HG02571 (cell line): Measurements from ENCODE around the gene NCAPG2.

Experiments used
- ATAC-seq: cut with Tn5 transposase; IDR thresholded peaks from one replicate; pipeline ENCODE4 v1.9.1; 2021; ENCODE audit warnings: mild to moderate bottlenecking, moderate library complexity; ENCODE audit not compliant: unreplicated experiment

The NCAPG2 gene

DNA sequence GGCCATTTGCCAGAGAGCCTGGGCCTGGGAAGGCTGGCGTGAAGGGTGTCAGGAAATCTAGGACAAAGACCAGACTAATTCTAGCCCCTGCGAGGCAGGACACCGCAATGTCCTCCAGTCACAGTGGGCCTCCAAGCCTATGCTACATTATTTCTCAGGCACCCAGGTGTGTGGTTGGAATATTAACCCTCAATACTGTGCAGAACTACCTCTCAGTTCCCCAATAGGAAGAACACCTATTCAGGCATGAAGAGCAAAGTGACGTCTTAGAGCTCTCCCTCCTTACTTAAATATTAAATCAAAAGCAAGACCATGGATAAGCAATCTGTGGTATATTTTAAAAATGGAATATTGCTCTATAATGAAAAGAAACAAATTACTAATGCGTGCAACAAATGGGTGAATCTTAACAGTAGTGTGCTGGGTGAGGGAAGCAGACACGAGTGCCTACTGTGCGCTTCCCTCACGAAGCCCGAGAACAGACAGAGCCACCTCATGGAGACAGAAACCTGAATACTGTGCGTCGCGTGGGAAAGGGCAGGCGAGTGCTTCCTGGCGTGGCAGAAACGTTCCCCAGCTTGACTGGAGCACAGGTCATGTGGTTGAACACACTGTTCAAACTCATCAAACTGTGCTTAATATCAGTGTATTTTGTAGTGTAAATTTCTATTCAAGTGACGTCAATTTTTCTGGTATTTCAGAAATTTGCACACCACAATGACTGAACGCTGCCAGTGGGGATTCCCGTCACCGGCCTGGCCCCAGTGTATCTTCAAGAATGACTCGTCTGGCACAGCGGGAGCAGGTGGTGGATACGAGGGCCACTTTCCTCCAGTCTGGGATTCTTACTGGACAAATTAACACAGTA is 101.5 kb downstream of the NCAPG2 start:
- peak; percentile 59 for ATAC-seq

DNA sequence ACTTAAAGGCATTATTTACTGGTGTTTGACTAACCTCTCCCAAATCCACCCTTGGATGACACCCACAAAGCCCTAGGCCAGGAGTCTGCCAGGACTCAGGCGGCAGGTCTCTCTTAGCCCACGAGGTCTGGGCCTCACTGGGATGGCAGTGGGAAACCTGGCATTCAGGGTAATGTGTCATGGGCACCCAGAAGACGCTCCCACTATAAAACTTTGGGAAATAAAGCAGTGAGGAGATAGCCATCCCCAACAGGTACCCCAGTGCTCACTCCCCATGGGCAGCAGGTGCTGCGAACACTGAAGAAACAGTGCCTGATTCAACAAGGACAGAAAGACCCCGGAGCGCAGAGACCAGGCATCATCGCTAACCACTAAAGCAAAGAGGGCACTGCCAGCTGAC is 102.6 kb downstream of the NCAPG2 start:
- no peak for ATAC-seq

DNA sequence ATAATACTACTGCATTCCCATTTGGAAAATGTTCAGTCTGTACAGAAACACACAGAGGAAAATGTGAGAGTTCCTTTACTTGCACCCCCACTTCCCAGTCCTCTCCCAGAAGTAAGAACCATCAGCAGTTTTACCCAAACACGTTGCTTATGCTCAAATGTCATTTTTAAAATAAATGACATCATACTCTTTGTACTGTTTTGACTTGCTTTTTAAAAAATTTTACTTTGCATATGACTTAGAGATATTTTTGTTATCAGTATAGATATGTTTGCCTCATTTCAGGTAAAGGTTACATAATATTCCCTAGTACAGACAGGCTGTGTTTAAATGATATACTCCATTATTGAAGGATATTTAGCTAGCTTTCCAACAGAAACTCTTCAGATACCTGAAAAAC is 103.5 kb downstream of the NCAPG2 start:
- no peak for ATAC-seq

GRCh38 chr7:158596745-158597144 is 107.9 kb downstream of the NCAPG2 start:
- ATAC-seq, result no peak

GRCh38 chr7:158596309-158596708 is 108.3 kb downstream of the NCAPG2 start:
- no peak for ATAC-seq

- ATAC-seq, result no peak
Observed at GRCh38 chr7:158595068-158595467, 109.5 kb downstream of the NCAPG2 start.

DNA sequence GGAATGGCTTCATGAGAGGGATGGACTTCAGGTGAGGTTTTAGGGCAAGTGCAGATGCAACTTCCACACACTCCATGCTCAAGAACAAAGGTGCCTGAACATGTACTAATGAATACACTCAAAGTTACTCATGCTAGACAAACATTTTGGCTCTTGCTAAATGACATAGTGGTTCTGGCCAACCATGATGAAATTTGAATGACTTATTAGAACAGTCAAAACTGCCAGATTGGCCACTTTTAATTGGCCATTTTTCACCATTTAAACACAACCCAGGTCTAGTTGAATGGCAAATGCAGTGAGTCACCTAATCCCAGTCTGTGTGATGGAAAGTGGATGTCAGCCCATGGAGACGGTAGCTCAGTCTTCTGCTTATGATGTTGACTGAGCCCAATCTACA is 112.1 kb downstream of the NCAPG2 start:
- ATAC-seq, result no peak

- no peak for ATAC-seq
Observed at GRCh38 chr7:158591944-158592343, 112.7 kb downstream of the NCAPG2 start.

DNA sequence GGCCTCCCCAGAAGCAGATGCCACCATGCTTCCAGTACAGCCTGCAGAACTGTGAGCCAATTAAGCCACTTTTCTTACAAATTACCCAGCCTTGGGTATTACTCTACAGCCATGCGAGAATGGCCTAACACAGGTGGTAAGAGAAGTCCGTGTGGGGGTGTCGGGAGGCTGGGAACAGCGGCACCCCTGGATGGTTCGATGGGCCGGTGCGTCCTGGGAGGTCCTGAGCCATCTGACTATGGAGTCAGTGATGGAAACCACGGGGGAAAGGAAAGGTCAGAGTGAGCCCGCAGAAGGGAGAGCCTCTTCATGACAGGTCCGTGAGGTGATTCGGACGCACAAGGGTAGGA is 114.4 kb downstream of the NCAPG2 start:
- no peak for ATAC-seq

GRCh38 chr7:158589653-158590052 is 115.0 kb downstream of the NCAPG2 start:
- ATAC-seq, result no peak

GRCh38 chr7:158588878-158589442 is 115.6 kb downstream of the NCAPG2 start:
- ATAC-seq, result no peak

DNA sequence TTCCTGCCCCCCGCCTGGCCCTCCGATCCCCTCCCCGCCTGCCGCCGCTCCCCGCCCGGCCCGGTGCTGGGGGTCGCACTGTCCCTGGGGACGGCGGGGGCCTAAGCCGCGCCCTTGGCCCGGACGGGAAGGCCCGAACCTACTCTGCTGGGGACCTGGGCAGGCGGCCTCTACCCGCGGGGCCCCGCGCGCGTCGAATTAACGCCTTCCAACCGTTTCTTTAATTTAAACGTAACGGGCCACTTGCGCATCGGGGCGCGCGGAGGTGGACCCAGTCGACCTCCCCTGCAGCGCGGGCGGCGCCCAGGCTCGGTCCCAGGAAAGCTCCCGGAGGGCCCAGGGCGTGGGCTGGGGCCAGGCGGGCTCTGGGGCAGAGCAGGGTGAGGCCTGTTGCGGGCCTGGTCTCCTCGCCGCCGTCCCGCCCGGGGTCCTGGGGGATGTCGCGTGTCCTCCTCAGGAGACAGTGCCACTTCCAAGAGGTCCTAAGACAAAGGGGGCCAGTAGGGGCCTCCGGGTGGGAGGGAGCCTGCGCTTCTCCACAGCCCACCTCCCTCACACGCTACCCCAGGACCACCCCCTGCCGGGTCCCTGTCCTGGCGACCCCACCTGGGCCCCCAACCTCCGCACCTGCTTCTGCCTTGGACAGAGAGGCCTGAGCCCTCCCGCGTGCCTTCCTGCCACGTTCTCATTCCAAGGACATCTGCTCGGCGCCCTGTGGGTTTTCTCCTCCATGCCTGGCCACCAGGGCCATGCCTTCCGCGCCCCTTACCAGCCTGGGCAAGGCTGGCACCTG is 116.3 kb downstream of the NCAPG2 start:
- no peak for ATAC-seq

DNA sequence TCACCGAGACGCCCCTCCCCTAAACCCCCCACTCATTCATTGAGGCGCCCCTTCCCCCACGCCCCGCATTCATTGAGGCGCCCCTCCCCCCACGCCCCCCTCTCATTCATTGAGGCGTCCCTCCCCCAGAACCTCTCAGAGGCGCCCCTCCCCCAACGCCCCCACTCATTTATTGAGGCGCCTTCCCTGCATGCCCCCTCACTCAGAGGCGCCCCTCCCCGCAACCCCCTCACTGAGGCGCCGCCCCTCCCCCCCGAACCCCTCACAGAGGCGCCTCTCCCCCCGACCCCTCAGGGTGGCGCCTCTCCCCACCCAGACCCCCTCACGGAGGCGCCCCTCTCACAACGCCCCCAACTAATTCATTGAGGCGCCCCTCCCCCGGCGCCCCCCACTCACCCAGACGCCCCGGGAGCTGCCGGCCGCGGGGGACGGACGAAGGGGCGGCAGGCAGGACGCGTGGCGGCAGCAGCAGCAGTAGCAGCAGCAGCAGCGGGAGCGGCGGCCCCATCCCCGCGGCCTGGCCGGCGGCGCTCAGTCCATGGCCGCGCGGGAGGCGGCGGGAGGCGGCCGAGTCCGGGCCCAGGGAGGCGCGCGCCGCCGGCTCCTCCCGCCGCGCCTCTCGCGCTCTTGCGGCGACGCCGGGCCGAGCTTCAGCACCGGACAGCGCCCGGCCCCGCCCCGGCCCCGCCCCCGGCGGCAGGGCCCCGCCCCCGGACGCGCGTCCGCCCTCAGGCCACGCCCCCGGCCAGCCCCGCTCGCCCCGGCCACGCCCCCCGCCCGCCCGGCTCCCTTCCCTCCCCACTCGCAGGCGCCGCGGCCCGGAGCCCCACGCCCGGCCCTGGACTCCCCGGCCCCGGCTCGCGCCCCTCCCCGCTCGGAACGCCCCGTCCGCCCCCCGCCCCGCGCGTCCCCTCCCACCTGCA is 117.2 kb downstream of the NCAPG2 start, which contains the start of gene PTPRN2:
PTPRN2 (minus strand) TSS at position 662 of the 923 bp plus-strand sequence.
- no peak for ATAC-seq

GRCh38 chr7:158586499-158587161 is 118.0 kb downstream of the NCAPG2 start:
- no peak for ATAC-seq

DNA sequence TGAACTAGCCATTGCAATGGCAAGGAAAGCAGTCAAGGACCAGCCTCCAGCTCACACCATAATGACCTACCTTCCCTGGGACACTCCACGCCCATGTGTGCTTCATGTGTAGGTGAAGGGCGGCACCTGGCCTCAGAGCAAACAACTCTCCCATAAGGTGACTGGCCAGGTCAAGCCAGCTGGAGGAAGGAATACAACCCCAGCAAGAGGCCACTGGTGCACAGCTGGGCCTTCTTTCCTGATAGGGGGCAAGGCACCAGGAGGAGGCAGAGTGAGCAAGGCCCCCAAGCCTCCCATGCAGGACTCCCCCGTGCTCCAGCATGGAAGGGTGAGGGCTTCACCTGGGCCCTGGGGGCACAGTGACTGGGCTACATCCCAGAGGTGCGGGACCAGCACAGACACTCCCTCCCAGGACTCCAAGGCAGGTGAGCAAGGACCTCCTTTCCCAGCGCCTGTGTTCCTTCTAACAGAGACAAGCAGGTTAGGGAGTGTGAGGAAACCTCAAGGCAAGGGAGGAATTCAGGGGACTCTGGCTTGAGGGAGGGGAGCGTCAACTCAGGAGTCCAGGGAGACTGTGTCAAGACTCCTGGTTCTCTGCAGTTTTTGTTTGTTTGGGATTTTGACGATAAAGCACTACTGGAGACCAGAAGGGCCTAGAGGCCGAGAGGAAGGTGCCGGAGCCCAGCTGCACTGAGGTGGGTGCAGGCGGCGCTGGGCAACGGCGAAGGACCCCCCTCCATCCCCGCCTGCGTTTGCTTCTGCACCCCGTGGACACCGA is 118.7 kb downstream of the NCAPG2 start:
- no peak for ATAC-seq

DNA sequence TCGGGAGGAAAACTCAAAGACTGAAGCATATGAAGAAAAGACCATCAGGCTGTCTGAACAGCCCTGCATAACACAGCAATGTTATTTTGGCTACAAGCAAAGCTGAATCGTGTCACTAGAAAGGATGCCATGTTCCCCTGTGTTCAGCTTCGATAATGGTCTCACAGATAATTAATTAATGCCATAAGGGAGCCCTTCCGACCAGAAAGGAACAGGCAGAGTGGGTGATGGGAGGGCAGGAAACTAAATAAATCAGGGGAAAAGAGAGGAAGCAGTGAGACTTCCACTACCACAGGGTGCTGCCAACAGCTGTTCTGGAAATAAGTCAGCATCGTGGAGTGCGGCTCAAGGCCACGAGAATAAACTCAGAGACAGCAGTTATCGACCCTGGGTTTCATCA is 120.2 kb downstream of the NCAPG2 start:
- no peak for ATAC-seq

GRCh38 chr7:158583810-158584209 is 120.8 kb downstream of the NCAPG2 start:
- no peak for ATAC-seq

DNA sequence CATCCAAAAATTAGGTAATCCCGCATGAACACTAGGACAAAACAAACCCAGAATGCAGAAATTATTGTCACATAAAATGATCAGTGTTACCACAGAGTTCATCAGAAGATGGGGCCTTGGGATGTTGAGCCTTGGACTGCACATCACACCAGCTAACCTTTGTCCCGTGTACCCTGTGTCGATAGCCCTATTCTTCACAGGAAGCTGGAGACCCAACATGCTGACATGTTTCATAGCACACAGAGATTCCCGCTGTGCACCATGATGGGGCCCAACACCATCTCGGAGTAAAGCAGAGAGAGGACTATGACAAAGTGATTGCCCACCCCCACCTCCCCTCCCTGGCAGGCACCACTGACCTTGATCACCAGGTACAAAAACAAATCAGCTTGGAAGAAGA is 121.5 kb downstream of the NCAPG2 start:
- no peak for ATAC-seq

- ATAC-seq, result no peak
Observed at GRCh38 chr7:158582089-158582456, 122.5 kb downstream of the NCAPG2 start.
